HepG2 (cell line): Measurements from ENCODE around the gene MRM3. TPM values are rescaled to one million over a fixed set of nuclear protein-coding genes. Genes with fewer than 3 reads are reported as not detected.
A peak's percentile ranks its signal among the peaks of the same experiment; 100 is the strongest.

Source experiments
- IRF9 ChIP-seq: sonication (generic); formaldehyde crosslinking; IDR thresholded peaks from 2 replicates; pipeline ENCODE4 v1.8.0; 2022; ENCODE audit warnings: missing genetic modification reagents, mild to moderate bottlenecking, borderline replicate concordance
- KLF13 ChIP-seq: sonication (generic); formaldehyde crosslinking; IDR thresholded peaks from 2 replicates; pipeline ENCODE4 v1.4.0; 2020; ENCODE audit warnings: mild to moderate bottlenecking, missing genetic modification reagents
- MAFK ChIP-seq, 2 experiments: IDR thresholded peaks in 1 of 2; conservative IDR thresholded peaks in 1 of 2; 2 replicates each; pipeline ENCODE4 v1.6.1; 2011; ENCODE audit warnings: improper control_type of control experiment in 2 of 2, low read length in 2 of 2
- PLSCR1 ChIP-seq: sonication (generic); formaldehyde crosslinking; IDR thresholded peaks from 2 replicates; pipeline ENCODE4 v1.5.0; 2020; ENCODE audit warnings: missing genetic modification reagents, mild to moderate bottlenecking, borderline replicate concordance
- POLR2AphosphoS5 ChIP-seq: IDR thresholded peaks from 2 replicates; pipeline ENCODE4 v1.6.1; 2012; ENCODE audit warnings: low read depth, low read length
- PRDM15 ChIP-seq: sonication (generic); formaldehyde crosslinking; IDR thresholded peaks from 2 replicates; pipeline ENCODE4 v1.4.0; 2020; ENCODE audit warnings: missing genetic modification reagents
- RAD21 ChIP-seq: fragments of 450-650 bp; formaldehyde crosslinking; IDR thresholded peaks from 2 replicates; pipeline ENCODE4 v1.5.0; 2020; ENCODE audit warnings: mild to moderate bottlenecking
- RAD51 ChIP-seq: fragments of 450-650 bp; IDR thresholded peaks from 2 replicates; pipeline ENCODE4 v1.6.1; 2016; ENCODE audit warnings: borderline replicate concordance
- RXRA ChIP-seq: sonication (generic); formaldehyde crosslinking; IDR thresholded peaks from 2 replicates; pipeline ENCODE4 v1.5.1; 2020; ENCODE audit warnings: missing genetic modification reagents
- ZBTB2 ChIP-seq: sonication (generic); formaldehyde crosslinking; IDR thresholded peaks from 2 replicates; pipeline ENCODE4 v1.8.0; 2022; ENCODE audit warnings: low read depth, missing genetic modification reagents
- ZBTB21 ChIP-seq: sonication (generic); formaldehyde crosslinking; IDR thresholded peaks from 2 replicates; pipeline ENCODE4 v1.4.0; 2020; ENCODE audit warnings: missing genetic modification reagents
- ZBTB34 ChIP-seq: sonication (generic); formaldehyde crosslinking; IDR thresholded peaks from 2 replicates; pipeline ENCODE4 v1.8.0; 2022; ENCODE audit warnings: mild to moderate bottlenecking, missing genetic modification reagents
- ZNF12 ChIP-seq: sonication (generic); formaldehyde crosslinking; IDR thresholded peaks from 2 replicates; pipeline ENCODE4 v1.5.0; 2020; ENCODE audit warnings: missing genetic modification reagents
- ZNF335 ChIP-seq: sonication (generic); formaldehyde crosslinking; IDR thresholded peaks from 2 replicates; pipeline ENCODE4 v1.4.0; 2020; ENCODE audit warnings: missing genetic modification reagents
- ZNF652 ChIP-seq: IDR thresholded peaks from 2 replicates; pipeline ENCODE4 v1.6.1; 2016; ENCODE audit warnings: low read depth, borderline replicate concordance
- ZNF710 ChIP-seq: sonication (generic); formaldehyde crosslinking; IDR thresholded peaks from 2 replicates; pipeline ENCODE4 v1.5.0; 2020; ENCODE audit warnings: mild to moderate bottlenecking, missing genetic modification reagents, borderline replicate concordance
- ZNF891 ChIP-seq: sonication (generic); formaldehyde crosslinking; IDR thresholded peaks from 2 replicates; pipeline ENCODE4 v1.5.0; 2020; ENCODE audit warnings: mild to moderate bottlenecking, missing genetic modification reagents
- polyA plus RNA-seq, 8 experiments: library from polyadenylated mRNA; depleted of rRNA in 3 of 8; stranded (reverse) in 7 of 8; unstranded in 1 of 8; fragments of >200 nt; fragmentation: Illumina TruSeq in 4 of 8; extraction: Trizol in 4 of 8; gene quantifications; 2 replicates each; pipeline versions ENCODE4 v1.2.1 to v1.2.3, GENCODE V29; 2011 to 2016; ENCODE audit warnings: low read depth in 4 of 8, missing spikeins in 1 of 8, mixed read lengths in 1 of 8; ENCODE audit not compliant: insufficient read depth in 1 of 8
- total RNA-seq, 5 experiments: library from RNA; depleted of rRNA; stranded (reverse); fragments of >200 nt; fragmentation: Illumina TruSeq; extraction: Trizol; gene quantifications; 2 replicates each; pipeline ENCODE4 v1.2.3, GENCODE V29; 2016; ENCODE audit warnings: low read depth in 1 of 5

The MRM3 gene
- total and polyA plus RNA-seq, 2 of the 13 experiments (the other 11 are each of a cell fraction or from before 2014, with no cell fraction given) = 12.3 to 25.5 TPM

- TF ChIP-seq ZBTB34 (CRISPR knock-in tag) = peak; percentile 63; the same call in 1 of the 2 replicates
- peak; percentile 44; the same call in 1 of the 2 replicates for TF ChIP-seq ZNF12 (CRISPR knock-in tag)
- TF ChIP-seq RAD21 = no peak; the same call in 1 of the 2 replicates
- TF ChIP-seq ZNF652 (CRISPR knock-in tag) = no peak
- TF ChIP-seq RAD51 = no peak
- peak in 1 of 2 experiments; percentile 59; a peak in 2 of 4 replicates for TF ChIP-seq MAFK (conservative IDR thresholded peaks at IDR 0.05 in 1 of 2, IDR thresholded peaks at IDR 0.05 in 1 of 2; ENCODE audit: low read length in 2 of 2)
- TF ChIP-seq KLF13 (CRISPR knock-in tag) = 0 out of 2 replicates have a peak, but pooled peaks have one; percentile 69
- TF ChIP-seq PRDM15 (CRISPR knock-in tag) = no peak
- TF ChIP-seq ZBTB2 (CRISPR knock-in tag) = peak; percentile 71
- peak; percentile 75 for TF ChIP-seq ZNF335 (CRISPR knock-in tag)
- TF ChIP-seq PLSCR1 (CRISPR knock-in tag) = no peak
- peak; percentile 86 for TF ChIP-seq RXRA (CRISPR knock-in tag)
- 0 out of 2 replicates have a peak, but pooled peaks have one; percentile 18 for TF ChIP-seq ZNF891 (CRISPR knock-in tag)
- TF ChIP-seq IRF9 (CRISPR knock-in tag) = peak; percentile 93
- peak; percentile 96 for TF ChIP-seq ZBTB21
- TF ChIP-seq POLR2AphosphoS5 = peak; percentile 95
- peak; percentile 71; the same call in 1 of the 2 replicates for TF ChIP-seq ZNF710 (CRISPR knock-in tag)
These were observed at the start of gene MRM3, which contains the start of gene GLOD4 (continued) for GRCh38 chr17:781805-782731.
